Esophagus squamous epithelium (tissue), 4 donors: ENCODE measurements around the gene BABAM1.

Experiments
- POLR2A ChIP-seq, 4 donors: fragments of 450-650 bp; IDR thresholded peaks; one replicate each; pipeline ENCODE4 v1.6.1; 2017; ENCODE audit warnings: antibody characterized with exemption in 4 of 4, mild to moderate bottlenecking in 4 of 4, moderate library complexity in 3 of 4
- TF ChIP-seq, protein P1 (sequence below), 6 experiments: fragments of 450-650 bp in 4 of 6; fragments of 200-600 bp in 2 of 6; sonication (generic) in 2 of 6; IDR thresholded peaks; one replicate each; pipeline ENCODE4 v1.5.1; 2016 to 2019; ENCODE audit warnings: antibody characterized with exemption in 6 of 6, mild to moderate bottlenecking in 4 of 6, moderate library complexity in 4 of 6

DNA sequence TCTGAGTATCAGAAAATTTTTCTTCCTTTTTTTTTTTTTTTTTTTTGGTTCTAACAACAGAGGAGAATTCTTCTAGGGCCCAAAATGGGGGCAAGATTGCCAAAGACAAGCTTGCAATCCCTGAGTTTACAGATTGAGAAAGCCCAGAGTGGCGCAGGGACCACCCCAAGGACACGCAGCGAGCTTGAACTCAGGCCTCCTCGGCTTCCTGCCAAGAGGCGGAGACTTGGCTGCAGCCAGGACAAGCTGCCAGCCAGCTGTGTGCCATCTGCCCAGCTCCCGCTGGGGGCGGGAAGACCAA, 37.9 kb downstream of the BABAM1 start:
- TF ChIP-seq, protein P1, sequence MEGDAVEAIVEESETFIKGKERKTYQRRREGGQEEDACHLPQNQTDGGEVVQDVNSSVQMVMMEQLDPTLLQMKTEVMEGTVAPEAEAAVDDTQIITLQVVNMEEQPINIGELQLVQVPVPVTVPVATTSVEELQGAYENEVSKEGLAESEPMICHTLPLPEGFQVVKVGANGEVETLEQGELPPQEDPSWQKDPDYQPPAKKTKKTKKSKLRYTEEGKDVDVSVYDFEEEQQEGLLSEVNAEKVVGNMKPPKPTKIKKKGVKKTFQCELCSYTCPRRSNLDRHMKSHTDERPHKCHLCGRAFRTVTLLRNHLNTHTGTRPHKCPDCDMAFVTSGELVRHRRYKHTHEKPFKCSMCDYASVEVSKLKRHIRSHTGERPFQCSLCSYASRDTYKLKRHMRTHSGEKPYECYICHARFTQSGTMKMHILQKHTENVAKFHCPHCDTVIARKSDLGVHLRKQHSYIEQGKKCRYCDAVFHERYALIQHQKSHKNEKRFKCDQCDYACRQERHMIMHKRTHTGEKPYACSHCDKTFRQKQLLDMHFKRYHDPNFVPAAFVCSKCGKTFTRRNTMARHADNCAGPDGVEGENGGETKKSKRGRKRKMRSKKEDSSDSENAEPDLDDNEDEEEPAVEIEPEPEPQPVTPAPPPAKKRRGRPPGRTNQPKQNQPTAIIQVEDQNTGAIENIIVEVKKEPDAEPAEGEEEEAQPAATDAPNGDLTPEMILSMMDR (IDR thresholded peaks at IDR 0.05): no peak
- TF ChIP-seq POLR2A (IDR thresholded peaks at IDR 0.05): no peak
